ENCODE results near the gene HAUS7. TPM values are rescaled to one million over a fixed set of nuclear protein-coding genes. Genes with fewer than 3 reads are reported as not detected.

The HAUS7 gene
- total RNA-seq, 2 experiments from 2014 or later, result 42.5 to 47.9 TPM

GRCh38 chrX:153457136-153457825, 13.1 kb downstream of the HAUS7 start:
- no peak overlapping the region for H3K27ac ChIP-seq (ENCODE audit: low read depth, low read length, poor library complexity, severe bottlenecking)
- H3K4me2 ChIP-seq (ENCODE audit: low read length), result no peak overlapping the region
- no peak overlapping the region for H2AFZ ChIP-seq (ENCODE audit: low read length)
- H4K20me1 ChIP-seq (ENCODE audit: insufficient read depth, low read length), result no peaks in the 10 kb centered on the region; the same call in 1 of the 2 replicates
- no peaks in the 10 kb centered on the region for H3K4me1 ChIP-seq (ENCODE audit: insufficient read depth, low read length, poor library complexity, severe bottlenecking)
- no peaks in the 10 kb centered on the region for H3K9me2 ChIP-seq (ENCODE audit: insufficient read depth, low read length)
- CTCF ChIA-PET (ENCODE audit: unreplicated experiment), result no interaction called here
- H3K9me3 ChIP-seq (ENCODE audit: low read length), result no peaks in the 10 kb centered on the region
- BruUV-seq (replicated peaks), result no TSS peak
- H3K4me3 ChIP-seq (ENCODE audit: low read depth, low read length, poor library complexity, severe bottlenecking), result no peak overlapping the region
- POLR2A ChIA-PET, result no interaction called here
- TF ChIP-seq, protein P1, sequence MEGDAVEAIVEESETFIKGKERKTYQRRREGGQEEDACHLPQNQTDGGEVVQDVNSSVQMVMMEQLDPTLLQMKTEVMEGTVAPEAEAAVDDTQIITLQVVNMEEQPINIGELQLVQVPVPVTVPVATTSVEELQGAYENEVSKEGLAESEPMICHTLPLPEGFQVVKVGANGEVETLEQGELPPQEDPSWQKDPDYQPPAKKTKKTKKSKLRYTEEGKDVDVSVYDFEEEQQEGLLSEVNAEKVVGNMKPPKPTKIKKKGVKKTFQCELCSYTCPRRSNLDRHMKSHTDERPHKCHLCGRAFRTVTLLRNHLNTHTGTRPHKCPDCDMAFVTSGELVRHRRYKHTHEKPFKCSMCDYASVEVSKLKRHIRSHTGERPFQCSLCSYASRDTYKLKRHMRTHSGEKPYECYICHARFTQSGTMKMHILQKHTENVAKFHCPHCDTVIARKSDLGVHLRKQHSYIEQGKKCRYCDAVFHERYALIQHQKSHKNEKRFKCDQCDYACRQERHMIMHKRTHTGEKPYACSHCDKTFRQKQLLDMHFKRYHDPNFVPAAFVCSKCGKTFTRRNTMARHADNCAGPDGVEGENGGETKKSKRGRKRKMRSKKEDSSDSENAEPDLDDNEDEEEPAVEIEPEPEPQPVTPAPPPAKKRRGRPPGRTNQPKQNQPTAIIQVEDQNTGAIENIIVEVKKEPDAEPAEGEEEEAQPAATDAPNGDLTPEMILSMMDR (conservative IDR thresholded peaks at IDR 0.05; ENCODE audit: low read length), result no peak
- no peak for TF ChIP-seq EZH2phosphoT487 (IDR thresholded peaks at IDR 0.05; ENCODE audit: borderline replicate concordance, low read depth, low read length)
- no peaks in the 10 kb centered on the region for H3K79me2 ChIP-seq (ENCODE audit: insufficient read depth, low read depth, low read length)
- H3K36me3 ChIP-seq (ENCODE audit: insufficient read depth, low read length), result peaks cover 38% of the 10 kb centered on the region
- intact Hi-C loops (cut with micrococcal nuclease; ENCODE audit: unreplicated experiment), result no loop called here
- no peak for DNase-seq (ENCODE audit: low spot score)

DNA sequence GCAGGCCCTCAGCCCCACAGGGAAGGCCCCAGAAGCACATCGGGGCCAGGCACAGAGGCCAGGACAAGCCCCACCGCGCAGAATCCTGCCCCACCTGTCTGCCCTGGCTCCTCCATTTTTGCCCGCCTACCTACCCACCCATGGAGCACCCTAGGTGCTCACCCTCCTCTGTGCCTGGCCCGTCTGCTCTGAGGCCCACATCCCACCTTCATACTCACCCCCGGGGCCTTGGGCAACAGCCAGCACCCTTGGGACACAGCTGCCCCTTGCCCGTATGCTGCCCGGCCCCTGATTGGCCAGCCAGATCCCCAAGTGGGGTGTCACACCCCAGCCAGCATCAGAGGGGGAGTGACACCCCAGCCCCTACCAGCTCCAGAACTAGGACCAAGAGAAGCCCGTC, 13.7 kb downstream of the HAUS7 start:
- no peak for DNase-seq (ENCODE audit: low spot score)
- no peaks in the 10 kb centered on the region for H3K9me3 ChIP-seq (ENCODE audit: low read length)
- peaks cover 35% of the 10 kb centered on the region for H3K36me3 ChIP-seq (ENCODE audit: insufficient read depth, low read length)
- H3K4me2 ChIP-seq (ENCODE audit: low read length), result no peak overlapping the region
- no peak overlapping the region for H2AFZ ChIP-seq (ENCODE audit: low read length)
- BruUV-seq (replicated peaks), result no TSS peak
- H3K27ac ChIP-seq (ENCODE audit: low read depth, low read length, poor library complexity, severe bottlenecking), result no peak overlapping the region
- ChIA-PET POLR2A (no interaction called here), CTCF (ENCODE audit: unreplicated experiment) (no interaction called here)
- no peaks in the 10 kb centered on the region; the same call in 1 of the 2 replicates for H4K20me1 ChIP-seq (ENCODE audit: insufficient read depth, low read length)
- no peak for TF ChIP-seq EZH2phosphoT487 (IDR thresholded peaks at IDR 0.05; ENCODE audit: borderline replicate concordance, low read depth, low read length)
- TF ChIP-seq, protein P1 (conservative IDR thresholded peaks at IDR 0.05; ENCODE audit: low read length), result no peak
- no peak overlapping the region for H3K4me3 ChIP-seq (ENCODE audit: low read depth, low read length, poor library complexity, severe bottlenecking)
- H3K9me2 ChIP-seq (ENCODE audit: insufficient read depth, low read length), result no peaks in the 10 kb centered on the region
- intact Hi-C loops (cut with micrococcal nuclease; ENCODE audit: unreplicated experiment), result no loop called here
- no peaks in the 10 kb centered on the region for H3K4me1 ChIP-seq (ENCODE audit: insufficient read depth, low read length, poor library complexity, severe bottlenecking)
- no peaks in the 10 kb centered on the region for H3K79me2 ChIP-seq (ENCODE audit: insufficient read depth, low read depth, low read length)

DNA sequence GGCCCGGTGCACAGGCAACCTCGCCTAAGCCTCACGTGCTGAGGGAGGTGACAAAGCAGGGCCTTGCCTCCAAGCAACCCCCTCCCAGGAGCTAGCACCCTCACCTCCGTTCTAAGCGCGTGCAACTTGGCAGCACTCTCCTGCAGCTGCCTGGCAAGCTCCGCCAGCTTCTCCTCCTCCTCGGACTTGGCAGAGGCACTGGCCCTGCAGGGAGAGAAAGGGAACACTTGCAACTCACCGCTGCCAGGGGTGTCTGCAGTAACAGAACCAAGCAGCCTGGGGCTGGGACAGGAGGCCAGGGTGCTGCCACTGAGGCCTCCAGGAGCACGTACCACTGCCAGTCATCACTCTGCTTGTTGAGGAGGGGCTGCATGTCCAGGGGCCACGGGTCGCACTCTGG, 14.2 kb downstream of the HAUS7 start:
- H3K9me2 ChIP-seq (ENCODE audit: insufficient read depth, low read length), result no peaks in the 10 kb centered on the region
- intact Hi-C loops (cut with micrococcal nuclease; ENCODE audit: unreplicated experiment), result no loop called here
- H3K36me3 ChIP-seq (ENCODE audit: insufficient read depth, low read length), result peaks cover 35% of the 10 kb centered on the region
- BruUV-seq (replicated peaks), result no TSS peak
- ChIA-PET CTCF (ENCODE audit: unreplicated experiment) (no interaction called here), POLR2A (no interaction called here)
- H3K4me2 ChIP-seq (ENCODE audit: low read length), result no peak overlapping the region
- H2AFZ ChIP-seq (ENCODE audit: low read length), result no peak overlapping the region
- DNase-seq (ENCODE audit: low spot score), result no peak
- no peak overlapping the region for H3K4me3 ChIP-seq (ENCODE audit: low read depth, low read length, poor library complexity, severe bottlenecking)
- H3K27ac ChIP-seq (ENCODE audit: low read depth, low read length, poor library complexity, severe bottlenecking), result no peak overlapping the region
- no peaks in the 10 kb centered on the region for H3K9me3 ChIP-seq (ENCODE audit: low read length)
- no peaks in the 10 kb centered on the region for H3K79me2 ChIP-seq (ENCODE audit: insufficient read depth, low read depth, low read length)
- no peaks in the 10 kb centered on the region for H3K4me1 ChIP-seq (ENCODE audit: insufficient read depth, low read length, poor library complexity, severe bottlenecking)
- TF ChIP-seq, protein P1 (conservative IDR thresholded peaks at IDR 0.05; ENCODE audit: low read length), result no peak
- no peak for TF ChIP-seq EZH2phosphoT487 (IDR thresholded peaks at IDR 0.05; ENCODE audit: borderline replicate concordance, low read depth, low read length)
- H4K20me1 ChIP-seq (ENCODE audit: insufficient read depth, low read length), result no peaks in the 10 kb centered on the region; the same call in 1 of the 2 replicates
